SK-N-MC (cell line): Measurements from ENCODE around the gene TMIGD2.

ENCODE experiments used
- EZH2 ChIP-seq: fragments of 200-600 bp; sonication (generic); IDR thresholded peaks from one replicate; pipeline ENCODE4 v1.6.1; 2017; ENCODE audit warnings: antibody characterized with exemption
- FOXP2 ChIP-seq: optimal IDR thresholded peaks from 2 replicates; pipeline ENCODE3; 2011; ENCODE audit warnings: mild to moderate bottlenecking, moderate library complexity; ENCODE audit not compliant: insufficient read depth; ENCODE audit errors: extremely low read length, control extremely low read depth
- POLR2AphosphoS5 ChIP-seq: IDR thresholded peaks from 2 replicates; pipeline ENCODE4 v1.6.1; 2012; ENCODE audit warnings: mild to moderate bottlenecking, low read depth, low read length, borderline replicate concordance

- TF ChIP-seq POLR2AphosphoS5 (no peak), EZH2 (no peak), FOXP2 (no peak)
These were observed 25.2 kb upstream of the TMIGD2 start for GRCh38 chr19:4327252-4327876.
